Caco-2 (cell line): ENCODE data around the gene GRK2. TPM values are rescaled to one million over a fixed set of nuclear protein-coding genes. Genes with fewer than 3 reads are reported as not detected.
"Not testable (repeated sequence)": the region's sequence is repeated elsewhere in the genome, so short reads cannot be mapped to it uniquely, and the experiment has no call there.

Source experiments
- BruUV-seq: library from RNA; stranded (reverse); fragments of 400-500 nt; replicated peaks from 2 replicates; lab custom pipeline; 2021; lab: Mats Ljungman, UMichigan
- CTCF ChIA-PET: fragments of 300-600 bp; sonication (Branson Sonifier 250); formaldehyde crosslinking; loops from one replicate; lab custom pipeline; 2022; ENCODE audit warnings: antibody characterized with exemption; lab: Charles Lee
- POLR2A ChIA-PET: fragments of 300-600 bp; sonication (Branson Sonifier 250); formaldehyde crosslinking; loops from one replicate; lab custom pipeline; 2022; ENCODE audit warnings: antibody characterized with exemption; lab: Charles Lee
- DNase-seq, 2 experiments: peaks; one replicate each; pipeline versions ENCODE4 v3.0.0 to v3.0.0-alpha.2; 2020 to 2022
- H3K27me3 ChIP-seq: replicated peaks from 2 replicates; pipeline ENCODE4 v1.6.0; 2011; ENCODE audit warnings: low read length; ENCODE audit not compliant: control insufficient read depth, insufficient read depth
- H3K36me3 ChIP-seq: 2 replicates; pipeline ENCODE4 v1.5.1; 2011; ENCODE audit warnings: low read length; ENCODE audit not compliant: control insufficient read depth, insufficient read depth
- H3K4me1 ChIP-seq: fragments of 250-450 bp; sonication (Bioruptor Pico); 2 replicates; pipeline ENCODE4 v1.5.1; 2020; ENCODE audit warnings: mild to moderate bottlenecking
- H3K4me3 ChIP-seq: 2 replicates; pipeline ENCODE4 v1.5.1; 2011; ENCODE audit warnings: low read depth, mild to moderate bottlenecking, control low read depth, low read length
- H3K9me3 ChIP-seq: fragments of 250-450 bp; sonication (Bioruptor Pico); 2 replicates; pipeline ENCODE4 v1.5.1; 2020; ENCODE audit warnings: mild to moderate bottlenecking, moderate library complexity
- H3K27ac Mint-ChIP-seq: one replicate; pipeline ENCODE4 v1.8.0; 2022; ENCODE audit warnings: mixed read lengths; ENCODE audit not compliant: unreplicated experiment
- H3K27me3 Mint-ChIP-seq: one replicate; pipeline ENCODE4 v1.8.0; 2022; ENCODE audit warnings: mixed read lengths; ENCODE audit not compliant: insufficient read depth, unreplicated experiment
- H3K36me3 Mint-ChIP-seq: one replicate; pipeline ENCODE4 v1.8.0; 2022; ENCODE audit warnings: mild to moderate bottlenecking, mixed read lengths; ENCODE audit not compliant: insufficient read depth, unreplicated experiment
- H3K4me1 Mint-ChIP-seq: one replicate; pipeline ENCODE4 v1.8.0; 2022; ENCODE audit warnings: low read depth, mixed read lengths; ENCODE audit not compliant: unreplicated experiment
- H3K4me3 Mint-ChIP-seq: one replicate; pipeline ENCODE4 v1.8.0; 2022; ENCODE audit warnings: mild to moderate bottlenecking, moderate library complexity, mixed read lengths; ENCODE audit not compliant: unreplicated experiment
- H3K9me3 Mint-ChIP-seq: one replicate; pipeline ENCODE4 v1.8.0; 2022; ENCODE audit warnings: mixed read lengths; ENCODE audit not compliant: unreplicated experiment
- CTCF ChIP-seq, 2 experiments: fragments of 200-600 bp in 1 of 2; IDR thresholded peaks; 1 replicate in 1 of 2; 2 replicates in 1 of 2; pipeline versions ENCODE4 v1.5.1 to v1.8.0; 2011 to 2022; ENCODE audit warnings: antibody characterized with exemption in 1 of 2, control low read depth in 1 of 2, inconsistent platforms in 1 of 2, low read depth in 1 of 2, low read length in 1 of 2, mild to moderate bottlenecking in 1 of 2, moderate library complexity in 1 of 2; ENCODE audit not compliant: insufficient read depth in 1 of 2, severe bottlenecking in 1 of 2, unreplicated experiment in 1 of 2
- intact Hi-C: fragments of 100-400 bp; cut with micrococcal nuclease; formaldehyde crosslinking; loops from one replicate; pipeline ENCODE4 v1.10.0; 2022; ENCODE audit not compliant: unreplicated experiment
- total RNA-seq: library from RNA; stranded (reverse); gene quantifications from 2 replicates; pipeline ENCODE4 v1.2.3, GENCODE V29; 2022

Gene GRK2
- total RNA-seq, 1 experiment from 2014 or later: 120 TPM

GRCh38 chr11:67230886-67231285 is 35.4 kb upstream of the GRK2 start:
- Mint-ChIP-seq H3K9me3 (no peaks in the 10 kb centered on the region), H3K36me3 (peaks cover 88% of the 10 kb centered on the region), H3K4me3 (no peak overlapping the region), H3K27me3 (no peaks in the 10 kb centered on the region), H3K4me1 (peaks cover 24% of the 10 kb centered on the region), H3K27ac (no peak overlapping the region)
- no peaks in the 10 kb centered on the region for H3K9me3 ChIP-seq
- H3K4me1 ChIP-seq: no peaks in the 10 kb centered on the region
- no peak overlapping the region for H3K4me3 ChIP-seq
- intact Hi-C loops: no loop called here
- H3K36me3 ChIP-seq: peaks cover 14% of the 10 kb centered on the region
- BruUV-seq: no TSS peak
- DNase-seq: no peak
- H3K27me3 ChIP-seq: no peaks in the 10 kb centered on the region
- no peak for TF ChIP-seq CTCF (IDR thresholded peaks at IDR 0.05; ENCODE audit: insufficient read depth in 1 of 2, low read depth in 1 of 2, low read length in 1 of 2, severe bottlenecking in 1 of 2, unreplicated experiment in 1 of 2)
- ChIA-PET CTCF (interaction anchor here (0.6 kb wide), 1 partner anchor 59 kb away, joined by 3 read pairs; no protein-coding TSS in a partner anchor), POLR2A (interaction anchor here (1.2 kb wide), 1 partner anchor 8 kb away, joined by 3 read pairs; no protein-coding TSS in a partner anchor)

DNA sequence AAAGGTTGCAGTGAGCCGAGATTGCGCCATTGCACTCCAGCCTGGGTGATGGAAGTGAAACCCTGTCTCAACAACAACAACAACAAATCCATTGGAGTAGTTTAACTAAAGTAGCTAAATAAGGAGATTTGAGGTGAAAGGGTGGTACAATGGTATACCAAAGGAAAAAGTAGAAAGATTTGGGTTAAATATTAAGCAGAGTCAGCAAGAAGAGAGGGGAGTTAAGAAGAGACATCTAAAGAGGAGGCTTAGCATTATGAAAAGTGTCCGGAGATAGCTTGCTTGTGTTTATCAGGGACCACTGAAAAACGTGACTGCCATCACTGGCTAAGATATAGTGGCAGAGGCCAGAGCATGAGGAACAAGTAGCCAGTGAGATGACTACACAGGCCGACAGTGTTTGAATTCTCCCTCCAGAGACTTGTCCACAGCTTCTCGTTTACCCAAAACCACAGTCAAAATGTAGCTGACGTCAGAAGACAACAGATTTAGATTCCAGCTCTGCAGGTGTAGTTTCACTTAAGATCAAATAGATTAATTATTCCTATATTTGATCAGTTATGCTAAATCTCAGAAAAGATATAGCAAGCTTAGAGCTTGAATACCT is 32.6 kb upstream of the GRK2 start:
- H3K27ac Mint-ChIP-seq: no peak overlapping the region
- no peaks in the 10 kb centered on the region for H3K9me3 Mint-ChIP-seq
- H3K27me3 Mint-ChIP-seq: no peaks in the 10 kb centered on the region
- DNase-seq: no peak
- H3K36me3 Mint-ChIP-seq: peaks cover 67% of the 10 kb centered on the region
- no peak overlapping the region for H3K4me3 Mint-ChIP-seq
- Histone ChIP-seq H3K4me3 (no peak overlapping the region), H3K9me3 (no peaks in the 10 kb centered on the region), H3K36me3 (peaks cover 9% of the 10 kb centered on the region), H3K4me1 (peaks cover 1% of the 10 kb centered on the region), H3K27me3 (no peaks in the 10 kb centered on the region)
- ChIA-PET POLR2A (interaction anchor here (0.6 kb wide), 1 partner anchor 173 kb away, joined by 8 read pairs; no protein-coding TSS in a partner anchor), CTCF (interaction anchor here (0.6 to 0.7 kb wide), 4 partner anchors 20 to 341 kb away, joined by 3 to 4 read pairs (median 3); no protein-coding TSS in a partner anchor)
- no peak for TF ChIP-seq CTCF (IDR thresholded peaks at IDR 0.05; ENCODE audit: insufficient read depth in 1 of 2, low read depth in 1 of 2, low read length in 1 of 2, severe bottlenecking in 1 of 2, unreplicated experiment in 1 of 2)
- TSS peak; percentile 3 for BruUV-seq
- intact Hi-C loops: no loop called here
- peaks cover 14% of the 10 kb centered on the region for H3K4me1 Mint-ChIP-seq

GRCh38 chr11:67234571-67234970 is 31.7 kb upstream of the GRK2 start:
- H3K27ac Mint-ChIP-seq, H3K27me3 ChIP-seq, H3K27me3 Mint-ChIP-seq, H3K36me3 ChIP-seq, H3K4me3 Mint-ChIP-seq, H3K9me3 Mint-ChIP-seq, H3K4me1 ChIP-seq, DNase-seq, intact Hi-C loops, BruUV-seq, POLR2A ChIA-PET, H3K9me3 ChIP-seq, H3K4me3 ChIP-seq: not testable (repeated sequence)
- peaks cover 58% of the 10 kb centered on the region for H3K36me3 Mint-ChIP-seq
- H3K4me1 Mint-ChIP-seq: peaks cover 23% of the 10 kb centered on the region
- CTCF ChIA-PET: interaction anchor here (0.6 kb wide), 2 partner anchors 21 to 971 kb away, joined by 3 to 5 read pairs; no protein-coding TSS in a partner anchor
